AG04450 (cell line): Measurements from ENCODE around the gene VCX. TPM values are rescaled to one million over a fixed set of nuclear protein-coding genes. Genes with fewer than 3 reads are reported as not detected.

ENCODE experiments used
- CTCF ChIA-PET: fragments of 300-600, 350-600 bp; formaldehyde crosslinking; extraction: SDS; loops from one replicate; lab custom pipeline; 2022; ENCODE audit warnings: antibody characterized with exemption, inconsistent platforms; lab: Charles Lee
- POLR2A ChIA-PET: fragments of 350-600 bp; formaldehyde crosslinking; extraction: SDS; loops from one replicate; lab custom pipeline; 2021; ENCODE audit warnings: antibody characterized with exemption, inconsistent platforms; lab: Yijun Ruan, JAX
- DNase-seq: peaks from one replicate; pipeline ENCODE4 v3.0.0-alpha.2; 2011; ENCODE audit warnings: low read depth, low spot score
- H3K27ac ChIP-seq: one replicate; pipeline ENCODE4 v1.5.1; 2012; ENCODE audit warnings: low read depth, low read length, control low read depth
- H3K27me3 ChIP-seq: one replicate; pipeline ENCODE4 v1.6.0; 2012; ENCODE audit warnings: low read length; ENCODE audit not compliant: control insufficient read depth, insufficient read depth
- H3K4me3 ChIP-seq: 2 replicates; pipeline ENCODE4 v1.5.1; 2011; ENCODE audit warnings: mild to moderate bottlenecking, low read depth, low read length, control low read depth
- H3K9me3 ChIP-seq: 2 replicates; pipeline ENCODE4 v1.5.1; 2012; ENCODE audit warnings: low read length; ENCODE audit not compliant: control insufficient read depth, insufficient read depth
- CTCF ChIP-seq: IDR thresholded peaks from 2 replicates; pipeline ENCODE4 v1.5.1; 2011; ENCODE audit warnings: low read depth, low read length, control low read depth, inconsistent platforms
- polyA plus RNA-seq: library from polyadenylated mRNA; depleted of rRNA; stranded (reverse); fragments of >200 nt; gene quantifications from 2 replicates; pipeline ENCODE4 v1.2.3, GENCODE V29; 2011

Gene VCX
- polyA plus RNA-seq, 1 experiment: not detected

- POLR2A ChIA-PET: no interaction called here
These were observed 1.7 kb upstream of the VCX start for GRCh38 chrX:7841084-7841805.

GRCh38 chrX:7852166-7852565 lies 9.2 kb downstream of the VCX start:
- POLR2A ChIA-PET: no interaction called here
- no peak for TF ChIP-seq CTCF
- Histone ChIP-seq H3K4me3 (no peak overlapping the region), H3K9me3 (no peaks in the 10 kb centered on the region), H3K27ac (no peak overlapping the region), H3K27me3 (no peaks in the 10 kb centered on the region)
- no peak for DNase-seq
- CTCF ChIA-PET: no interaction called here

More at GRCh38 chrX:7841084-7841805, 1.7 kb upstream of the VCX start:
- CTCF ChIA-PET: no interaction called here
- H3K27me3 ChIP-seq: no peaks in the 10 kb centered on the region
- no peak overlapping the region for H3K4me3 ChIP-seq
- TF ChIP-seq CTCF: no peak
- DNase-seq: no peak
- H3K27ac ChIP-seq: no peak overlapping the region
- H3K9me3 ChIP-seq: no peaks in the 10 kb centered on the region; the same call in none of the 2 replicates

GRCh38 chrX:7872042-7872441 lies 29.1 kb downstream of the VCX start:
- Histone ChIP-seq H3K27me3 (no peaks in the 10 kb centered on the region), H3K27ac (no peak overlapping the region), H3K9me3 (no peaks in the 10 kb centered on the region; the same call in 1 of the 2 replicates), H3K4me3 (no peak overlapping the region)
- DNase-seq: no peak
- ChIA-PET CTCF (no interaction called here), POLR2A (no interaction called here)
- no peak for TF ChIP-seq CTCF

- no peak for DNase-seq
- POLR2A ChIA-PET: no interaction called here
- H3K9me3 ChIP-seq: no peaks in the 10 kb centered on the region; the same call in 1 of the 2 replicates
- CTCF ChIA-PET: no interaction called here
- no peak for TF ChIP-seq CTCF
- H3K27me3 ChIP-seq: no peaks in the 10 kb centered on the region
- H3K27ac ChIP-seq: no peak overlapping the region
- no peak overlapping the region for H3K4me3 ChIP-seq
These were observed 34.0 kb downstream of the VCX start for GRCh38 chrX:7876957-7877356.

- no peak for TF ChIP-seq CTCF
- H3K27ac ChIP-seq: no peak overlapping the region
- POLR2A ChIA-PET: no interaction called here
- no peaks in the 10 kb centered on the region for H3K9me3 ChIP-seq
- DNase-seq: no peak
- H3K27me3 ChIP-seq: no peaks in the 10 kb centered on the region
- no peak overlapping the region for H3K4me3 ChIP-seq
- CTCF ChIA-PET: no interaction called here
These were observed 46.2 kb downstream of the VCX start for GRCh38 chrX:7889135-7889534.
